Iris pigment epithelial cell (primary cell): ENCODE data around the gene ISX.
"Not testable (repeated sequence)": the region's sequence is repeated elsewhere in the genome, so short reads cannot be mapped to it uniquely, and the experiment has no call there.

ENCODE experiments used
- DNase-seq: peaks from one replicate; pipeline ENCODE4 v3.0.0-alpha.2; 2011; ENCODE audit warnings: low read depth

ISX gene

GRCh38 chr22:35065796-35066218 is at the start of gene ISX:
Gene ISX (plus strand): TSS chr22:35066158. CDS start chr22:35067088, 930 bp downstream.
- no peak for DNase-seq

- DNase-seq = no peak
Measured at GRCh38 chr22:35016909-35017308, 49.0 kb upstream of the ISX start.

- no peak for DNase-seq
Measured at GRCh38 chr22:35018995-35019394, 47.0 kb upstream of the ISX start.

- no peak for DNase-seq
Measured at GRCh38 chr22:35020517-35020916, 45.4 kb upstream of the ISX start.

GRCh38 chr22:35021161-35021560 is 44.8 kb upstream of the ISX start:
- no peak for DNase-seq

- no peak for DNase-seq
Measured at GRCh38 chr22:35022291-35022690, 43.7 kb upstream of the ISX start.

GRCh38 chr22:35023692-35024363 is 42.1 kb upstream of the ISX start:
- DNase-seq = peak; percentile 21

GRCh38 chr22:35024364-35024692 is 41.6 kb upstream of the ISX start:
- no peak for DNase-seq

GRCh38 chr22:35030112-35030511 is 35.8 kb upstream of the ISX start:
- not testable (repeated sequence) for DNase-seq

- no peak for DNase-seq
Measured at GRCh38 chr22:35032571-35032970, 33.4 kb upstream of the ISX start.

- no peak for DNase-seq
Measured at GRCh38 chr22:35033635-35034296, 32.2 kb upstream of the ISX start.

GRCh38 chr22:35034963-35035362 is 31.0 kb upstream of the ISX start:
- no peak for DNase-seq

- DNase-seq = no peak
Measured at GRCh38 chr22:35037089-35037488, 28.9 kb upstream of the ISX start.

- no peak for DNase-seq
Measured at GRCh38 chr22:35039625-35040024, 26.3 kb upstream of the ISX start.

GRCh38 chr22:35043252-35043933 is 22.6 kb upstream of the ISX start:
- no peak for DNase-seq

- no peak for DNase-seq
Measured at GRCh38 chr22:35043934-35044319, 22.0 kb upstream of the ISX start.

- no peak for DNase-seq
Measured at GRCh38 chr22:35044607-35045390, 21.2 kb upstream of the ISX start.

- DNase-seq = no peak
Measured at GRCh38 chr22:35045451-35045850, 20.5 kb upstream of the ISX start.

GRCh38 chr22:35046744-35047462 is 19.1 kb upstream of the ISX start:
- DNase-seq = no peak

- DNase-seq = not testable (repeated sequence)
Measured at GRCh38 chr22:35050038-35050437, 15.9 kb upstream of the ISX start.

- no peak for DNase-seq
Measured at GRCh38 chr22:35051013-35051535, 14.9 kb upstream of the ISX start.

- DNase-seq = no peak
Measured at GRCh38 chr22:35051791-35052190, 14.2 kb upstream of the ISX start.
